ENCODE results near the gene APEH.
"Not testable (repeated sequence)": the region's sequence is repeated elsewhere in the genome, so short reads cannot be mapped to it uniquely, and the experiment has no call there.

The APEH gene

DNA sequence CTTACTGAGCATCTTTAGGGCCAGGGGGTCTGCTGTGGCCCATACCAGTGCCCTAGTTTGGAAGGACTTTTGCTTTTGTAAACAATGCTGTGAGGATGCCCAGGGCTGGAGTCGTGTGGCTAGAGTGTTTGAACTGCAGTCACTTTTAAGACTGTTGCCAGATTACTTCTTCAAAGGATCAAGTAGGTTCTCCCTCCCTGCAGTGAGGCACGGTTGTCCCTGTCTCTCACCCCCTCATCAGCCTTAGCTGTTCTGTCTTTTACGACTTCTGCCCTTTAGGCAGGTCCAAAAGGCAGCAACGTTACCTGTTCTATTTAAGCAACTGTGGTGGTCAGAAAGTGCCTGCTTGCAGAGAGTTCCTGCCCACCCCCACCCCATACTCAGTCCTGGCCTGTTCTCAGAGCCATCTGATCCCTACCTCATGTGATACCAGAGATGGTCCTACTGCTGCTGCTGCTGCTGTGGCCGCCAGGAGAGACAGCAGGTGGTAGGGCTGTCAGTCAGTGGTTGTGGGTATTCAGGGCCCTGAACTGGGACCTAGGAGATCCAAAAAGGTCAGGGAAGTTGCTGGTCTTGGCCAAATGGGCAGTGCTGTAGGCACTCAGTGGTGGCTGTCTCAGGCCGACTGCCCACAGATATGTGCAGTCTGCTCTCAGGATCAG, 20.4 kb downstream of the APEH start:
- DNase-seq = not testable (repeated sequence)

DNA sequence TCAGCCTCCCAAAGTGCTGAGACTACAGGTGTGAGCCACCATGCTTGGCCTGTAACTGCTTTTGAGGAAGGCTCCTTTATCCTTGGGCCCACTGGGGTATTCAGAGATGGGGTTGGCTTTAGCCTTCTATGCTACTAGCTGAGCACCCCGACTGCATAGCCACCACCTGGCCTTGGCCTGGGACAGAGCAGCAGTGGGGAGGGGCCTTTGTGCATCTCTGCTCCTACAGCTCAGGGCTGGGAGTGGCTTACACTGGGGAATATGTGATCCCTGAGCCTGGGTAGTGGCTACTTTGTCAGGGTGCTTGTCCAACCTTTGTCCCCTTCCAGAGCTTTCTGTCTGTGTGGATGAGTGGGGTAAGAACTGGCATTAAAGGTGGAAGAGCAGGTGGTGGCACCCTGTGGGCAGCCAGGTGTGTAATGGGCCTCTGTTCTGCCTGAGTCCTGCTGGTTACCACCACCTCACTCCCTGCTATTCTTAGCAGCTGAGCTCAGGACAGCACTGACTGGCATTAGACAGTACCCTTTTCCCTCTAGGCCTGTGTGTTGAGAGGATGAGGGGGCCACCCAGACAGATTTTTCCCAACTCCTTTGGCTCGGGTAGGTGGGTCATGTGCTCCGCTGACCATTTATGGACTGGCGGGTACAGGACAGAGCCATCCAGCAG, 21.3 kb downstream of the APEH start:
- DNase-seq = not testable (repeated sequence)

DNA sequence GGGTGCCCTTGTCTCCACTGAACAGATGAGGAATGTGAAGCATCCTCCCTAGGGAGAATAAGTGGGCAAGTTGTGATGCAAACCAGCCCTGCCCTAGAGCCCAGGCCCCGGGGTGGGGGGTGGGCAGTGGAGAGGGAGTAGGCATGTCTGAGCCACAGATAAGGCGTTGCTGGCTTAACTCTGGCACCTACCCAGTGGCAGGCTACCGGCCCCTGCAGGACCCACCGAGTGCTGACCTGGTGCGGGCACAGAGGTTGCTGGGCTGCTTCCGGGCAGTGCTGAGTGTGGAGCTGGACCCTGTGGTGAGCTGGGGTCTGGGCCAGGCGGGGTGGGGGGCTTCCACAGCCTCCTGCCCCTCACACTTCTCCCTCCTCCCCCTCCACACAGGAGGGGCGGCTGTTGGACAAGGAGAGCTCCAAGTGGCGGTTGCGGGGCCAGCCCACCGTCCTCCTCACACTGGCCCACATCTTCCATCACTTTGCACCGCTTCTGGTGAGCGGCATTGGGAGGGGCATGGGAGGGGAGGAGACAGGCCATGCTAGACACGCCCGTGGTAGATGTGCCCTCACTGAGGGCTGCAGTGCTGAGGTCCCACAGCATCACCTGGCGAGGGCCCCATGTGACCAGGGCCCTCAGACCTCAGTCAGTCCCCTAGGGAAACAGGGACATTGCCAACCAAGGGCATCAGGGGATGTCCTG, 25.3 kb downstream of the APEH start:
- DNase-seq = no peak

DNA sequence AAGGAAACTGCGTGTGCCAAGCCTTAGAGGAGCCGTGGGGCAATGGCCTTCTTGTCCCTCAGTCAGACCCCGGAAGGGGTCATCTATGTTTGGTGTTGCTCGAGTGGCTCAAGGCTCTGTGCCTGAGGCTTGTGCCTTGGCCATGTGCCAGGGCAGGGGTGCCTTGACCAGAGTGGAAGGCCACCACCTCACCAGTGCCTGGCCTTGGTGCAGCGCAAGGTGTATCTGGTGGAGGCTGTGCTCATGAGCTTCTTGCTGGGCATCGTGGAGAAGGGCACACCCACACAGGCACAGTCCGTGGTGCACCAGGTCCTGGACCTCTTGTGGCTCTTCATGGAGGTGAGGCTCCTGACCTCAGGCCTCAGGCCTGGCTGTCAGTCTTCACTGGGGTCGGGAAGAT, 25.9 kb downstream of the APEH start:
- DNase-seq = no peak

DNA sequence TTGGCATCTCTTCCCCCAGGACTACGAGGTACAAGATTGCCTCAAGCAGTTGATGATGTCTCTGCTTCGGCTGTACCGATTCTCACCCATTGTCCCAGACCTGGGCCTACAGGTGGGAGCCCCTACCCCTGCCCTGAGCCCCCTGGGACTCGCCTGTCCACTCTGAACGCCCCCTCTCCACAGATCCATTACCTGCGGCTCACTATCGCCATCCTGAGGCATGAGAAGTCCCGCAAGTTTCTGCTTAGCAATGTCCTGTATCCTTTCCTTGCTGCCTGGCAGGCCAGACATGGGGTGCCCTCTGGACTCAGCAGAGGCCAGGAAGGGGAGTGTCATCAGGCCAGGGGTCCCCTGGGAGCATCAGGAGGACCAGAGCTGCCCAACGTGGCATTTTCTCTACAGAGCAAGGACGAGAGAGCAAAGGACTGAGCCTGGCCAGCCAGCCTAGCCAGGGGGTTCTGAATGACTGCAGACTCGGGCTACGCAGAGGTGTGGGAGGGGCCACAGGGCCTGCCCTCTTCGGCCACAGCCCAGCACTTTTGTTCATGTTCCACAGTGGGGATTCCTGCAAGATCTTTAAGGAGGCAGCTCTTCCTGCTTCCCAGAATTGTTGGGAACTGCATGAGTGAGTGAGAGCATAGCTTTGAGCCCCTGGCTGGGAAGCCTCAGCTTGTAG, 26.4 kb downstream of the APEH start:
- no peak for DNase-seq

DNA sequence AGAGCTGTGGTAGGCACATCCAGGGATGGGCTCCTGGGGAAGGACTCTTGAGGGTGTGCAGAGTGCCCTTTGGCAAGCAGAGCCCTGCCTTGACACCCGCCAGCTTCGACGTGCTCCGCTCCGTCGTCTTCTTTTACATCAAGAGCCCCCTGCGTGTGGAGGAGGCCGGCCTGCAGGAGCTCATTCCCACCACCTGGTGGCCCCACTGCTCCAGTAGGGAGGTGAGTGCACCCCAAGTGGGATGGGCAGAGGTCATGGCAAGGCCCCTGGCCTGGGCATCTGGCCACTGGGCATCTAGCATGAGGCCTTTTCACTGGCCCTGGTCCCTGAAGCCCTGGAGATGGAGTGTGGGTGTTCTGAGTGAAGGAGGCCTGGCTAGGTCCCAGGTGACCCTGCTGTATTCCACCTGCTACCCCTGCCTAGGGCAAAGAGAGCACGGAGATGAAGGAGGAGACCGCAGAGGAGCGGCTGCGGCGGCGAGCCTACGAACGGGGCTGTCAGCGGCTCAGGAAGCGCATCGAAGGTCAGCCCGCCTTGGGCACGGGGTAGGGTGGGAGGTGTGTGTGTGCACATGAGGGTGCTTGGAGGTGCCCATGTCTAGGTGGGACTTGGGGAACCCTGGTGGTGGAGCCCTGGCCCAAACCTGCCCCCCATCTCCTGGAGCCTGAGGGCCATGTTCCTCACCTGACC, 27.4 kb downstream of the APEH start:
- no peak for DNase-seq

DNA sequence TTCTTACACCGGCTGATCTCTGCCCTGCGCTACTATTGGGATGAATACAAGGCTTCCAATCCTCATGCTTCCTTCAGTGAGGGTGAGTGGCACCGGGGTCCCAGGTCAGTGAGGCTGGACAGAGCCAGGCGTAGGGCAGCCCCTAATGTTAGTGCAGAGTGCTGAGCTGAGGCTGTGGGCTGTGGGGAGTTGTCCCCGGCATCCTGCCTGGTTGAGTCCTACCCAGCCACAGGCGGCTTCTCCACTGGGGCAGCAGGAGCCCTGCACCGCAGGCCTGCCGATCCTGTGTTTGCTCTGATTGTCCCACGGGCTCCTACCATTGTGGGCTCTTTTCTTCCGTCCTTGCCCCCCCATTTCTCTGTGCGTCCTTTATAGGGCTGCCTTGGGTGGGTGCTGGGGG, 28.5 kb downstream of the APEH start:
- DNase-seq = no peak

DNA sequence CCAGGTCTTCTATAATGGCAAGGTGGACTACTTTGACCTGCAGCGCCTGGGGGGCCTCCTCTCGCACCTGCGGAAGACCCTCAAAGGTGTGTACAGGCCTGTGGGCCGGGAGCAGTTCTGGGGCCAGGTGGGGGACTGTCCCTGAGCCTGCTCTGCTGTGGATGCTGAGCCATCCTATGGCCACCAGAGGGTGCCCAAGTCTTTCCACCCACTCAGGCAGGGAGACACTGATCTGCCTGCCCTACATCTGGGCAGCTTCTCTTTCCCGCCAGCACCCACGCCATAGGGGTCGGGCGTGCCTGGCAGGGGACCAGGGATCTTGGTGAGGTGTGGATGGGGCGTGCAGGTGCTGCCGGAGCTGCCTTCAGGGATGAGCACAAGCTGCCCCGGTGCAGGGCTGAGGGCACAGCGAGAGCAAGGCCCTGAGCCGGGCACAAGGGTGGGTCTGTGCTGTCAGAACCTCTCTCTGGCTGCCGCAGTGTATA, 29.3 kb downstream of the APEH start:
- DNase-seq = no peak

DNA sequence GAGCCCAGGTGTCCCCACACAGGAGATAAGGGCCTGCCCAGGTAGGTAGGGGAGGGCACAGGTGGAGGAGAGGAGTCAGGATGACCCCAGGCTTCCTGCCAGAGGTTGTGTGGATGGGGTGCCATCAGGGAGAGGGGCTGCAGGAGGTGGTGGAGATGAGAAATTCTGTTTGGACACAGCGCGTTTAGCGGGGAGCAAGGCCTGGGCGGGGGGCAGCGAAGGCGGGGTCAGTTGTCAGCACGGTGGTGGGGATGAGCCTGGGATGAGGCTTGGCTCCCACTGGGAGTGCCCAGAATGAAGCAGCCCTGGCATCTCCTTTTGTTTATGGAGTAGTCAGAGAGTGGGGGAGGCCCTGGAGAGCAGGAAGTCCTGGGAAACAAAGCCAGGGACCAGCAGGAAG, 29.8 kb downstream of the APEH start:
- DNase-seq = no peak

DNA sequence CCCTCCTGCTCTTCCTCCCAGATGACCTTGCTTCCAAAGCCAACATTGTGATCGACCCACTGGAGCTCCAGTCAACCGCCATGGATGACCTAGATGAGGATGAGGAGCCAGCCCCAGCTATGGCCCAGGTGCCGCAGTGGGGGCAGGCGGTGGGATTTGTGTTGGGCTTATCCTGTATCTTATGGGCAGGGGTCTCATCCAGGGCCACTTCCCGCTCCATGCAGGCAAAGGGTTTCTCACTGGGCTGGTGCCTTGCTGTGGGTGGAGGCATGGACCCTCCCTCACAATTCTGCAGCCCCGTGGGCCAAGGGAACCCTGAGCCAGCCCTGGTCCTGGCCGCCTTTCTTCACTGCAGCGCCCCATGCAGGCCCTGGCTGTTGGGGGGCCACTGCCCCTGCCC, 30.5 kb downstream of the APEH start:
- DNase-seq = no peak

DNA sequence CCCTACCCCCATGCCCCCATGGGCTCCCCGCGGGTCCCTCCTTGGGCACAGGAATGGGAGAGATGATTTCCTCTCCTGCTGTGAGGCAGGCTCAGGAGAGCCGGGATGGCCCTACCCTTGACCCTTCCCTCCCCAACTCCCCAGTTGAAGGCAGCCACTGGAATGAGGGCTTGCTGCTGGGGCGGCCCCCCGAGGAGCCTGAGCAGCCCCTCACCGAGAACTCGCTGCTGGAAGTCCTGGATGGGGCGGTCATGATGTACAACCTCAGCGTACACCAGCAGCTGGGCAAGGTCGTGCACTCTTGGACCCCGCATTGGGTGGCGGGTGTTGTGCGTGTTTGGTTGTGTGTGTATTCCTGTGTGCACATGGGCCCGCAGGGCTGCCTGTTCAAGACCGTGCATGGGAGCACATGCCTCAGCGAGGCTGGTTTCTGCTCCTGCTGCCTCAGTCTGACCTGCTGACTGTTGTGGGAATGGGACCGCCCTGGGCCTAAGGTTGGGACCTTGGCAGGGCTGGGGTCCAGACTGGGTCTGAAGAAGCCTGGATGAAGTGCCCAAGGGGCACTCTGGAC, 31.3 kb downstream of the APEH start:
- no peak for DNase-seq

DNA sequence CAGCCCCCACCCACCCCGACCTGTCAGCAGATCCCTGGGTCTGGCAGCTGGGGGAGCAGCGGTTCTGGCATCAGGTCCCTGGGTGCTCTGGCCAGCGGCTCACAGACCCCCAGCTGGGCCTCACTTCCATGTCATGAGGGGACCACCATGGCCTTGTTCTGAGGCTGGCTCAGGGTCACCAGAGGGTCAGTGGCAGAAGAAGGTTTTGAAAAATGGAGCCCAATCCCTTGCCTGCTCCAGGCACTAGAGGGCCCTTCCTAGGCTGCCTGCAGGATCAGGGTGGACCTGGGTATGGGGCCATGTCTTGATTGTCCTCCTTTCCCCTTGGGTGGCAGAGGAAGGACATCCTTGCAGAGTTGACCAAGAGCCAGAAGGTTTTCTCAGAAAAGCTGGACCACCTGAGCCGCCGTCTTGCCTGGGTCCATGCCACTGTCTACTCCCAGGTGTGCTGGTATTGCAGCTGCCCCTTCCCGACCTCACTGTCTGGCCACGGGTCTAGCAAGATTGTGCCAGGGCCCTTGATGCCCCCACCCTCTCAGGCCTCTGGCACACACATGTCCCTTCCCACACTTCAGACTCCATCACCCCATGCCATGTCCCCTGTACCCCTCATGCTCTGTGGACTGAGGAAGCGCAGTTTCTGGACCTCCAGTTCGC, 32.4 kb downstream of the APEH start:
- DNase-seq = no peak

DNA sequence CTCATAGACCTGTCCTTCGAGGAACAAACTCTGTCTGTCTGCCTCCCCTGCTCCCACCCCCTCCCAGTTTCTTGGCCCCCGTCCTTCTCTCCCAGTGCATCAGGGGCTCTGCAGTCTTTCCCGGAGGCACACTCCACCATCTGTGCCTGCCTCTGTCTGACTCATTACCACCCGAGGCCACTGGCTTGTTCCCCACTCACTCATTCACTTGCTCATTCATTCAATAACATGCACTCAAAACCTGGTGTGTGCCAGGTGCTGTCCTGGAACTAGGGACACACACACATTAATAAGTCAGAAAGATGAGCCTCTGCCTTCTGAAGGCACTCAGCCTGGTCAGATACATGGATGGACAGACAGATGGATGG, 32.9 kb downstream of the APEH start:
- no peak for DNase-seq

DNA sequence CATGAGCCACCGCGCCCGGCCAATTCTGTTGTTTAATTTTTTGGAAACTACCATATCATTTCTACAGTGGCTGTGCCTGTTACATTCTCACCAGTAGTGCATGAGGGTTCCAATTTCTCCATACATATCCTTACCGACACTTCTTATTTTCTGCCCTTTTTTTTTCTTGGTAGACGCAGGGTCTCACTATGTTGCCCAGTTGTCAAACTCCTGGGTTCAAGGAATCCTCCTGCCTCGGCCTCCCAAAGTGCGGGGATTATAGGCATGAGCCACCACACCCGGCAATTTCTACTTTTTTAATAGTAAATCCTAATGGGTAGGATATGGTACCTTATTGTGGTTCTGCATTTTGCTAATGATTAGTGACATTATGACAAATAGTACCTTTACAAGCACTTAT, 35.7 kb downstream of the APEH start:
- no peak for DNase-seq

DNA sequence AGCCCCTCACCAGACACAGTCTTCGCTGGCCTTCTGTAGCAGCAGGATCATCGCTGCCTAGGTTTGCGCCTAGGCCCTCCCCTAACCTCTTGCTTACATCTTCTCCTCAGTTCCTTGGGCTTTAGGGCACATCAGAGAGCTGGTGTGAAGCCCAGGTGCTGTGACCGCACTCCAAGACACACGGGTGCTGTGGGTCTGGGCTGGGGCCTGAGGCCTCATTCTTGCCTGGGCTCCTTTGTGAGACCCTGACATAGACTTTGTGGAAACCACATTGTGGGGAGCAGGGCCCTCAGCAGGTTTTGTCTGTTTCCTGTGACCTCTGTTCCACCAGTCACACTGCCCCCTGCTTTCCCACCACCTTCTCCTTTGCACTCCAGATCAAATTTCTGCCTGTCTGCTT, 37.3 kb downstream of the APEH start:
- no peak for DNase-seq

DNA sequence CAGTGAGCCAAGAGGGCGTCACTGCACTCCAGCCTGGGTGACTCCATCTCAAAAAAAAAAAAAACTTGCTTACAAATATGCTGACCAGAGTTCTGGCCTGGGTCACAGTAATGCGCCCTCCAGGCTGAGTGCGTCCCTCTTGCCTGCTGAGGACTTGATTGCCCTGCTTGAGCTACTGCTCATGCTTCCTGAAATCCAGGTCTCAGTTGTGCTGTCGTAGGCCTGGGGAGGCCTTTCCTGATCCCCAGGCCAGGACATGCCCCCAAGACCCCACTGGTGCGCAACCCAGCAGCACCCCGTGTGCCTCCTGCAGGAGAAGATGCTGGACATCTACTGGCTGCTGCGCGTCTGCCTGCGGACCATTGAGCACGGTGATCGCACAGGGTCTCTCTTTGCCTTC, 38.0 kb downstream of the APEH start:
- no peak for DNase-seq

DNA sequence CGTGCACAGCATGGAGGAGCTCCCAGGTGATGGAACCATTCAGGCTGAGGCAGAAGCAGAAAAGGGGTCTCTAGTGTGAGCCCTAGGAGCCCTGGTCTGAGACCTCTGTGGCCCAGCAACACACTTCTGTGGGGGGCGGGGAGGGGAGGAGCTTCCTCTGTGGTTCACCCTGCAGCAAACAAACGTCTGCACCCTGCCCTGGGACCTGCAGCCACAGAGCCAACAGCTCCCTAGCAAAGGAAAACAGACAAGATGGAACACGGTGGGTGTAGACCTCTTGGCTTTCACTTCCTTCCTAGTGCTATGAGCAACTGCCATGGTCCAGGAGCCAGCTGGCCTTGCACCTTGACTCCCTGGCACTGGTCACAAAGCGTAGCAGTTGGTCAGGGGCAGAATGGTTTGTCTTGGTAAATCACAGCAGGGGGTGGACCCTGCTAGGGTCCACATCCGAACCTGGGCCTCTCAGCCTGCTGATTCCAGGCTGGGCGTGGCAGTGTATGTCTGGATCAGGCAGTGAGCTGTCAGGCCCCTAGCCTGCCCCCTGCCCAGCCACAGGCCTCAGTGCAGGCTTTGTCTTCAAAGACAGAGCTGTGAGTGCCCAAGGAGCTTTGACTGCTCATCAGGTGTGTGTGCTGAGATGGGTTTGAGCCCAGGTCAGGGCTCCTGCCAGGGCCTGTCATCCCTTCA, 38.6 kb downstream of the APEH start:
- DNase-seq = no peak

DNA sequence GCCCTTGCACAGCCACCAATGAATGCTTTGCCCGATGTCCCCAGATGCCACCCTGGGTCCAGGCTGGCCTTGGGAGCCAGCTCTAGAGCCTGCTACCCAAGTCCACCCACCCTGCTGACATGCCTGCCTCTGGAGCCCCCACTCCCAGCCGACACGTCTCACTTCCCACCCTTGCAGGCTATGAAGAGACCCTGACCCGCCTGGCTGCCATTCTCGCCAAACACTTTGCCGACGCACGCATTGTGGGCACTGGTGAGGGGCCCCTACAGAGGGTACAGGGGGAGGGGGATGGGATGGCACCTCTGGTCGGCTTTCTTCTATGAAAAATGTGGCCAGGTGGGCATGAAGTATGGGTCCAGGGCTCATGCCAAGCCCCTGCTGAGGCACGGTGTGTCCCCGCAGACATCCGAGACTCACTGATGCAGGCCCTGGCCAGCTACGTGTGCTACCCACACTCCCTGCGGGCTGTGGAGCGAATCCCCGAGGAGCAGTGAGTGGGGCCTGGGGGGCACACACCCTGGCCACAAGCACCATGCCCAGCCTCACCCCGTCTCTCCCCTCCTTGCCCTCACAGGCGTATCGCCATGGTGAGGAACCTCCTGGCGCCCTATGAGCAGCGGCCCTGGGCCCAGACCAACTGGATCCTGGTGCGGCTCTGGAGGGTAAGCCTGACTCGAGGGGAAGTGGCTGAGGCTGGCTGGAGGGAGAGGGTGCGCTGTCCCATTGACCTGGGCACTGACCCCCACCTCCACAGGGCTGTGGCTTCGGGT, 39.4 kb downstream of the APEH start:
- DNase-seq = no peak

DNA sequence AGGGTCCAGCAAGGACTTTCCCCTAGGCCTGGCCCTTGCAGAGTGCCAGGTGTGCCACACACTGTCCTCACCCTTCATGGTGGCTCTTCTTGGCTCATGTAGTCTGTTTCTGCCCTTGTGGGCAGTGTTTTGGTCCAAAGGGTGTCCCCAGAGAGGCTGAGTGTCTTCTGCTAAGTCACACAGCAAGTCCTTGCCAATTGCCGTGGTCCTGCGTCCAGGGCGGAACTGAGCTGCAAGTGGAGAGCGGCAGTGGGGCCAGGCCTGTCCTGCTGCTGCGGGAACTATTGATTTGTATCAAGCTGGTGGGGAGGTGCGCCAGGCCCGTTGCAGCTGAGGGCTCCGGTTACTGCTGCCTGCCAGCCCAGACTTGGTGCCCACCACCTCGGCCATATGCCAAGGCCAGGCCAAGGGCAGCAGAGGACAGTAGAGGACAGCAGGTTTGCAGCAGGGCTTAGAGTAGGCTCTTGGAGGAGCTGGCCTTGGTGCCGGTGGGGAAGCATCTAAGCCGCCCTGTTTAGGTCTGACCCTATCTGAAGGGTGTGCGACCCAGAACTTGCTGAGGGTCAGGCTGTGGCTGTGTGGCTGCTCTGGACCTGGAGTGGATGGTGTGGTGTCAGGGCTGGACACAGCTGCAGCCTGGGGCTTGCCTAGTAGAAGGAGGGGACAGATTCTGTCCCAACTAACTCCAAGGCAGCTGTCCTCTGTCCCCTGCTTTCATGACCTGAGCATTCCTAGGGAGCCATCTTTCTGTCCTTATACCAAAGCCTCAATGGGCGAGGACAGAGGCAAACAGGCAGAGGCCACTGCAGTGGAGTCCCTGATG, 40.8 kb downstream of the APEH start:
- no peak for DNase-seq

DNA sequence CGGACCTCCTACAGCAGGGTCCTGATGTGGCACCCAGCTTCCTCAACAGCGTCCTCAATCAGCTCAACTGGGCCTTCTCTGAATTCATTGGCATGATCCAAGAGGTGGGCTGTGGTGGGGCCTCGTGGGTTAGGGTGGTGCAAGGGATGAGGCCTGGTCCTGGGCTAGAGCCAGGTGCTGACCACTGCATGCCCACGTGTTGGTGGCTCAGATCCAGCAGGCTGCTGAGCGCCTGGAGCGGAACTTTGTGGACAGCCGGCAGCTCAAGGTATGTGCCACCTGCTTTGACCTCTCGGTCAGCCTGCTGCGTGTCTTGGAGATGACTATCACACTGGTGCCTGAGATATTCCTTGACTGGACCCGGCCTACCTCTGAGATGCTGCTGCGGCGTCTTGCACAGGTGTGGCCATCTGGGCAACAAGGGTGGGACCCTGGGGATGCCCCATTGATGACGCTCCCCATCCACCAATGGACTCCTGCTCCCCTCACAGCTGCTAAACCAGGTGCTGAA, 41.5 kb downstream of the APEH start:
- DNase-seq = no peak
